HepG2 (cell line): ENCODE data around the gene TNIP1. TPM values are rescaled to one million over a fixed set of nuclear protein-coding genes. Genes with fewer than 3 reads are reported as not detected.
A peak's percentile ranks its signal among the peaks of the same experiment; 100 is the strongest.

Source experiments
- ATAC-seq: fragments of 200-7000 bp; cut with Tn5 transposase; 3 replicates; pipeline ENCODE4 v1.9.1; 2020; ENCODE audit warnings: mild to moderate bottlenecking, moderate library complexity
- BruUV-seq: library from RNA; stranded (reverse); fragments of 400-500 nt; replicated peaks from 2 replicates; lab custom pipeline; 2021; lab: Mats Ljungman, UMichigan
- CTCF ChIA-PET: fragments of 300-600 bp; formaldehyde crosslinking; extraction: SDS; loops from one replicate; lab custom pipeline; 2021; ENCODE audit warnings: low total read pairs, inconsistent platforms, low intra/inter-chr PET ratio; lab: Yijun Ruan, JAX
- POLR2A ChIA-PET: fragments of 350-600 bp; sonication (Branson Sonifier 250); formaldehyde crosslinking; loops from one replicate; lab custom pipeline; 2020; ENCODE audit warnings: antibody characterized with exemption, inconsistent platforms; lab: Yijun Ruan, JAX
- DNase-seq: peaks from one replicate; pipeline ENCODE4 v3.0.0-alpha.2; 2015; ENCODE audit warnings: low spot score
- FAIRE-seq: peaks from 3 replicates; lab custom pipeline; 2011; peaks lifted over from hg19 to GRCh38; lab: Jason Lieb, UNC
- H2AFZ ChIP-seq: one replicate; pipeline ENCODE4 v1.6.1; 2011; ENCODE audit warnings: low read length, inconsistent platforms
- H3K27ac ChIP-seq: fragments of 300-600 bp; 3 replicates; pipeline ENCODE4 v1.8.0; 2011; ENCODE audit warnings: mixed run types, mild to moderate bottlenecking, mixed read lengths, low read length, inconsistent platforms; ENCODE audit not compliant: insufficient read depth; ENCODE audit errors: extremely low read length
- H3K27me3 ChIP-seq, 2 experiments: fragments of 200-600 bp in 1 of 2; 2 replicates in 1 of 2; 3 replicates in 1 of 2; pipeline versions ENCODE4 v1.6.0 to v1.8.0; 2011; ENCODE audit warnings: low read length in 2 of 2, mild to moderate bottlenecking in 2 of 2, moderate library complexity in 2 of 2, inconsistent platforms in 1 of 2; ENCODE audit not compliant: insufficient read depth in 2 of 2, control insufficient read depth in 1 of 2
- H3K36me3 ChIP-seq, 2 experiments: fragments of 200-600 bp in 1 of 2; replicated peaks in 1 of 2; 2 replicates in 1 of 2; 3 replicates in 1 of 2; pipeline versions ENCODE4 v1.5.1 to v1.8.0; 2011; ENCODE audit warnings: low read length in 2 of 2, inconsistent platforms in 1 of 2; ENCODE audit not compliant: insufficient read depth in 2 of 2, control insufficient read depth in 1 of 2
- H3K4me1 ChIP-seq: 2 replicates; pipeline ENCODE4 v1.5.1; 2012; ENCODE audit warnings: low read length, inconsistent platforms; ENCODE audit not compliant: insufficient read depth
- H3K4me2 ChIP-seq: 2 replicates; pipeline ENCODE4 v1.6.0; 2011; ENCODE audit warnings: low read depth, low read length, inconsistent platforms
- H3K4me3 ChIP-seq, 3 experiments: fragments of 200-600 bp in 1 of 3; sonication (generic), shearing (Covaris generic) in 1 of 3; replicated peaks in 1 of 3; 2 replicates each; pipeline ENCODE4 v1.5.1; 2011 to 2016; ENCODE audit warnings: low read length in 3 of 3, inconsistent platforms in 2 of 3, low read depth in 2 of 3, mild to moderate bottlenecking in 2 of 3, control low read depth in 1 of 3, mixed read lengths in 1 of 3; ENCODE audit not compliant: insufficient read depth in 1 of 3
- H3K79me2 ChIP-seq: one replicate; pipeline ENCODE4 v1.6.1; 2011; ENCODE audit warnings: low read length, inconsistent platforms; ENCODE audit not compliant: insufficient read depth
- H3K9ac ChIP-seq: 2 replicates; pipeline ENCODE4 v1.6.0; 2011; ENCODE audit warnings: mild to moderate bottlenecking, low read depth, low read length, inconsistent platforms; ENCODE audit not compliant: insufficient read depth
- H3K9me3 ChIP-seq: 2 replicates; pipeline ENCODE4 v1.5.1; 2012; ENCODE audit warnings: mild to moderate bottlenecking, low read length
- H4K20me1 ChIP-seq: 2 replicates; pipeline ENCODE4 v1.6.0; 2011; ENCODE audit warnings: inconsistent platforms, mild to moderate bottlenecking, low read length, moderate library complexity; ENCODE audit not compliant: insufficient read depth
- CENPT ChIP-seq: sonication (generic); formaldehyde crosslinking; IDR thresholded peaks from 2 replicates; pipeline ENCODE4 v1.8.0; 2022; ENCODE audit warnings: low read depth, mild to moderate bottlenecking, moderate library complexity, missing genetic modification reagents
- POLR2G ChIP-seq: fragments of 200-400 bp; formaldehyde crosslinking; IDR thresholded peaks from 2 replicates; pipeline ENCODE4 v1.6.1; 2018; ENCODE audit warnings: mild to moderate bottlenecking, low read depth, low read length, moderate library complexity
- RAD21 ChIP-seq: fragments of 450-650 bp; formaldehyde crosslinking; IDR thresholded peaks from 2 replicates; pipeline ENCODE4 v1.5.0; 2020; ENCODE audit warnings: mild to moderate bottlenecking
- THAP7 ChIP-seq: sonication (generic); formaldehyde crosslinking; IDR thresholded peaks from 2 replicates; pipeline ENCODE4 v1.8.1; 2023; ENCODE audit warnings: mild to moderate bottlenecking, missing genetic modification reagents
- TRIM22 ChIP-seq: fragments of 450-650 bp; IDR thresholded peaks from 2 replicates; pipeline ENCODE4 v1.6.1; 2017
- ZNF362 ChIP-seq: sonication (generic); formaldehyde crosslinking; IDR thresholded peaks from 2 replicates; pipeline ENCODE4 v1.4.0; 2020; ENCODE audit warnings: missing genetic modification reagents, mild to moderate bottlenecking, borderline replicate concordance
- WGBS: methylation state at CpG from one replicate; pipeline ENCODE4 v1.1.6; 2017; ENCODE audit warnings: low lambda C conversion rate; 5-methylcytosine and 5-hydroxymethylcytosine counted together
- in situ Hi-C: cut with HindIII; loops from 2 replicates; pipeline ENCODE4 v1.10.0; 2017; ENCODE audit warnings: low pct_unique_long_range_greater_than_20kb; ENCODE audit not compliant: extremely low pct_ligation_motif_present
- intact Hi-C: fragments of 100-400 bp; cut with micrococcal nuclease; formaldehyde crosslinking; loops from one replicate; pipeline ENCODE4 v1.10.0; 2022; ENCODE audit not compliant: unreplicated experiment
- polyA plus RNA-seq, 8 experiments: library from polyadenylated mRNA; depleted of rRNA in 3 of 8; stranded (reverse) in 7 of 8; unstranded in 1 of 8; fragments of >200 nt; fragmentation: Illumina TruSeq in 4 of 8; extraction: Trizol in 4 of 8; gene quantifications; 2 replicates each; pipeline versions ENCODE4 v1.2.1 to v1.2.3, GENCODE V29; 2011 to 2016; ENCODE audit warnings: low read depth in 4 of 8, missing spikeins in 1 of 8, mixed read lengths in 1 of 8; ENCODE audit not compliant: insufficient read depth in 1 of 8
- total RNA-seq, 5 experiments: library from RNA; depleted of rRNA; stranded (reverse); fragments of >200 nt; fragmentation: Illumina TruSeq; extraction: Trizol; gene quantifications; 2 replicates each; pipeline ENCODE4 v1.2.3, GENCODE V29; 2016; ENCODE audit warnings: low read depth in 1 of 5

TNIP1 gene
- total and polyA plus RNA-seq, 2 of the 13 experiments (the other 11 are each of a cell fraction or from before 2014, with no cell fraction given), result 26.2 to 45.9 TPM

- TF ChIP-seq CENPT (CRISPR knock-in tag) (no peak), ZNF362 (CRISPR knock-in tag) (no peak), TRIM22 (no peak)
These were observed 3.5 kb upstream of the TNIP1 start (continued) for GRCh38 chr5:151084363-151084762.

- Histone ChIP-seq H3K9ac (no peak overlapping the region), H3K27me3 (peaks cover 2 to 10% of the 10 kb centered on the region in 2 experiments; a peak in 2 of 5 replicates), H3K4me2 (no peak overlapping the region), H4K20me1 (no peaks in the 10 kb centered on the region; the same call in 1 of the 2 replicates), H3K27ac (no peak overlapping the region), H2AFZ (no peak overlapping the region), H3K4me3 (no peak overlapping the region), H3K4me1 (peaks cover 69% of the 10 kb centered on the region), H3K79me2 (peaks cover 29% of the 10 kb centered on the region), H3K36me3 (peaks cover 0 to 7% of the 10 kb centered on the region in 2 experiments; a peak in 1 of 5 replicates), H3K9me3 (no peaks in the 10 kb centered on the region)
- intact Hi-C loops, result no loop called here
- FAIRE-seq, result no peak
- CTCF ChIA-PET, result no interaction called here
- no TSS peak for BruUV-seq
- no peak for ATAC-seq
- 0 out of 2 replicates have a peak, but pooled peaks have one; percentile 11 for TF ChIP-seq POLR2G
- TF ChIP-seq RAD21 (CRISPR knock-in tag), result no peak
- TF ChIP-seq THAP7 (CRISPR knock-in tag), result 0 out of 2 replicates have a peak, but pooled peaks have one; percentile 26
- 84% methylated on average over 2 of the region's 3 CpGs for WGBS
- in situ Hi-C loops, result no loop called here
- DNase-seq, result no peak
- POLR2A ChIA-PET, result interaction anchor here (0.7 to 1.2 kb wide), 2 partner anchors 11 to 13 kb away, joined by 3 read pairs; no protein-coding TSS in a partner anchor
These were observed 2.3 kb upstream of the TNIP1 start for GRCh38 chr5:151083081-151083676.
